Measurements from ENCODE around the gene PDSS2. TPM values are rescaled to one million over a fixed set of nuclear protein-coding genes. Genes with fewer than 3 reads are reported as not detected.

PDSS2 gene
- polyA plus RNA-seq, 1 donor from 2014 or later = 4.6 TPM

DNA sequence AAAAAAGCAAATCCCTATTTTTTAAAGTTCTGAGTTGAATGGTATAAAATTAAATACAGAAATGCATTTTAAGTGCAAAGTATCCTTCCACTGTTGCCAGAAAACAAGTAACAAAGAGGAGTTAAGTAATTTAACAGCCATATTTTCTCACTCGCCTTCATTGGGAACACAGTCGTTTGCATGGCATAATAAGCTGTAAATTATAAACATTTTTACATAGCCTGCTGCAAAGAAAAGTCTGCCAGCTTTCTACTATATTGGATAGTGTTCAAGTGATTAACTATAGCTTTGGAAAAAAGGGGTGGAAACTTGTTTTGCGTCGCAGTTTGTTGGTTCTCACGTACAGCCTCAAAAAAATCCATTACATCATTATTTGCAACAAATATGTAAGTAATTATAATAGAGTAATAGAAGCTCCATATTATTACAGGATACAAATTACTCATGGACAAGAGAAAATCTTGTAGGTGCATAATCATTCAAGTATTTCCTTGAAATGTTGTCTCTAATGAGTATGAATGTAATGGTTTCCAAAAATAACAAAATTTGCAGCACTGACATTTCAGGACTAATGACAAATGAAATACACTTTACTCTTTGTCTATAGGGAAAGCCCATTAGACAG lies 139.3 kb downstream of the PDSS2 start:
- Histone ChIP-seq H3K9me3 (ENCODE audit: low read length) (no peaks in the 10 kb centered on the region), H2AFZ (ENCODE audit: low read depth, low read length) (no peak overlapping the region), H3K9me2 (ENCODE audit: insufficient read depth, low read length) (no peaks in the 10 kb centered on the region), H3K4me3 (ENCODE audit: low read length) (no peak overlapping the region), H3K79me2 (replicated peaks; ENCODE audit: insufficient read depth, low read length) (no peaks in the 10 kb centered on the region), H3K9ac (ENCODE audit: low read length) (no peak overlapping the region), H3K27ac (ENCODE audit: low read length) (no peak overlapping the region), H4K20me1 (ENCODE audit: insufficient read depth) (no peaks in the 10 kb centered on the region), H3K27me3 (ENCODE audit: insufficient read depth, low read depth, low read length) (no peaks in the 10 kb centered on the region), H3K4me2 (ENCODE audit: low read length) (no peak overlapping the region), H3F3A (ENCODE audit: insufficient read depth, low read length, poor library complexity, severe bottlenecking) (no peaks in the 10 kb centered on the region), H3K36me3 (ENCODE audit: insufficient read depth, low read length) (no peaks in the 10 kb centered on the region)
- TF ChIP-seq CTCF (IDR thresholded peaks at IDR 0.05; ENCODE audit: poor library complexity, severe bottlenecking) (no peak), TAF1 (IDR thresholded peaks at IDR 0.05; ENCODE audit: low read depth) (no peak), POLR2AphosphoS5 (IDR thresholded peaks at IDR 0.05) (no peak), MXI1 (conservative IDR thresholded peaks at IDR 0.05; ENCODE audit: poor library complexity, severe bottlenecking) (no peak), RAD21 (conservative IDR thresholded peaks at IDR 0.05) (no peak)
- TF ChIP-seq, protein P1, sequence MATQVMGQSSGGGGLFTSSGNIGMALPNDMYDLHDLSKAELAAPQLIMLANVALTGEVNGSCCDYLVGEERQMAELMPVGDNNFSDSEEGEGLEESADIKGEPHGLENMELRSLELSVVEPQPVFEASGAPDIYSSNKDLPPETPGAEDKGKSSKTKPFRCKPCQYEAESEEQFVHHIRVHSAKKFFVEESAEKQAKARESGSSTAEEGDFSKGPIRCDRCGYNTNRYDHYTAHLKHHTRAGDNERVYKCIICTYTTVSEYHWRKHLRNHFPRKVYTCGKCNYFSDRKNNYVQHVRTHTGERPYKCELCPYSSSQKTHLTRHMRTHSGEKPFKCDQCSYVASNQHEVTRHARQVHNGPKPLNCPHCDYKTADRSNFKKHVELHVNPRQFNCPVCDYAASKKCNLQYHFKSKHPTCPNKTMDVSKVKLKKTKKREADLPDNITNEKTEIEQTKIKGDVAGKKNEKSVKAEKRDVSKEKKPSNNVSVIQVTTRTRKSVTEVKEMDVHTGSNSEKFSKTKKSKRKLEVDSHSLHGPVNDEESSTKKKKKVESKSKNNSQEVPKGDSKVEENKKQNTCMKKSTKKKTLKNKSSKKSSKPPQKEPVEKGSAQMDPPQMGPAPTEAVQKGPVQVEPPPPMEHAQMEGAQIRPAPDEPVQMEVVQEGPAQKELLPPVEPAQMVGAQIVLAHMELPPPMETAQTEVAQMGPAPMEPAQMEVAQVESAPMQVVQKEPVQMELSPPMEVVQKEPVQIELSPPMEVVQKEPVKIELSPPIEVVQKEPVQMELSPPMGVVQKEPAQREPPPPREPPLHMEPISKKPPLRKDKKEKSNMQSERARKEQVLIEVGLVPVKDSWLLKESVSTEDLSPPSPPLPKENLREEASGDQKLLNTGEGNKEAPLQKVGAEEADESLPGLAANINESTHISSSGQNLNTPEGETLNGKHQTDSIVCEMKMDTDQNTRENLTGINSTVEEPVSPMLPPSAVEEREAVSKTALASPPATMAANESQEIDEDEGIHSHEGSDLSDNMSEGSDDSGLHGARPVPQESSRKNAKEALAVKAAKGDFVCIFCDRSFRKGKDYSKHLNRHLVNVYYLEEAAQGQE (IDR thresholded peaks at IDR 0.05; ENCODE audit: borderline replicate concordance) = no peak

DNA sequence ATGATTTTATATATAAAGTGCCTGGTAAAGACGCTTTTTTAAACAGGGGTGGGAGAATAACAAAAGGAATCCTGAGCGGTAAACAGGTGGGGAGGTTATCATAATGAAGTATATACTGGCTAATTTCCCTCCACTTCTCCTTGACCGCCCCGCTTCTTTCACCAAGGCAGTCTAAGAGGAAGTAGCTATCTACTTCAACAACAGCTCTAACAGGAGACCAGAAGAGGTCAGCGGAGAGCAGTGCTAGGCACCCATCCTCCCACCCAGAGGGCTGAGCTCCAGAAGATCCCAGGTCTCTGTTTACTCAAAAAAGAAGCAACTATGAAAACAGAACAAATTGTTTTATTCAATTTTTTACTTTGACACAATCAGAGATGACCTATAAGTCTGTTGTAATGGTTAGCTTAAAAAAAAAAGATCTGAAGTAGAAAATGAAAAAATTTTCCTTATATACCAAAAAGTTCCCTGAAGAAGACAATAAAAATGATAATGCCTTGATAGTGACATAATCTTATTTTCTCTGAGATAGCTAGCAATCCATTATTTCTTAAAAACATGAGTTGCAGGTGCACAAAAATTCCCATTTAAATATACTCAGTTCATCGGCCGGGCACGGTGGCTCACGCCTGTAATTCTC lies 141.1 kb downstream of the PDSS2 start:
- Histone ChIP-seq H3F3A (ENCODE audit: insufficient read depth, low read length, poor library complexity, severe bottlenecking) (no peaks in the 10 kb centered on the region), H2AFZ (ENCODE audit: low read depth, low read length) (no peak overlapping the region)

More for the DNA sequence above, 141.1 kb downstream of the PDSS2 start:
- TF ChIP-seq EP300 (conservative IDR thresholded peaks at IDR 0.05; ENCODE audit: poor library complexity, severe bottlenecking) (no peak), CTCF (IDR thresholded peaks at IDR 0.05; ENCODE audit: poor library complexity, severe bottlenecking) (peak; percentile 60), POLR2AphosphoS5 (IDR thresholded peaks at IDR 0.05) (no peak), SMC3 (conservative IDR thresholded peaks at IDR 0.05; ENCODE audit: poor library complexity) (peak; percentile 61), RAD21 (conservative IDR thresholded peaks at IDR 0.05) (peak; percentile 63), MXI1 (conservative IDR thresholded peaks at IDR 0.05; ENCODE audit: poor library complexity, severe bottlenecking) (no peak)
- TF ChIP-seq, protein P1 (IDR thresholded peaks at IDR 0.05; ENCODE audit: borderline replicate concordance) = no peak
- no peak overlapping the region for H3K4me3 ChIP-seq (ENCODE audit: low read length)
- H3K27ac ChIP-seq (ENCODE audit: low read length) = no peak overlapping the region
- H3K9ac ChIP-seq (ENCODE audit: low read length) = no peak overlapping the region
- H3K4me2 ChIP-seq (ENCODE audit: low read length) = no peak overlapping the region
- no peaks in the 10 kb centered on the region for H3K27me3 ChIP-seq (ENCODE audit: insufficient read depth, low read depth, low read length)
- no peaks in the 10 kb centered on the region for H4K20me1 ChIP-seq (ENCODE audit: insufficient read depth)
- H3K79me2 ChIP-seq (replicated peaks; ENCODE audit: insufficient read depth, low read length) = no peaks in the 10 kb centered on the region
- H3K9me3 ChIP-seq (ENCODE audit: low read length) = no peaks in the 10 kb centered on the region
- no peaks in the 10 kb centered on the region for H3K9me2 ChIP-seq (ENCODE audit: insufficient read depth, low read length)
- no peaks in the 10 kb centered on the region for H3K36me3 ChIP-seq (ENCODE audit: insufficient read depth, low read length)
